HL-60/S4 (cell line): ENCODE results near the gene ERGIC3.

Experiments
- in situ Hi-C: fragments of 300-500 bp; cut with MboI; formaldehyde crosslinking; loops from 2 replicates; pipeline ENCODE4 v1.14.3; 2022; ENCODE audit warnings: low sequenced_read_pairs

ERGIC3 gene

GRCh38 chr20:35560541-35560940 is 18.7 kb downstream of the ERGIC3 start:
- in situ Hi-C loops, result no loop called here

- in situ Hi-C loops, result no loop called here
These were observed 19.4 kb downstream of the ERGIC3 start for GRCh38 chr20:35561268-35561667.

- in situ Hi-C loops, result no loop called here
These were observed 19.8 kb downstream of the ERGIC3 start for GRCh38 chr20:35561671-35562070.

GRCh38 chr20:35562541-35563110 is 20.7 kb downstream of the ERGIC3 start:
- in situ Hi-C loops, result no loop called here

- in situ Hi-C loops, result no loop called here
These were observed 22.0 kb downstream of the ERGIC3 start for GRCh38 chr20:35563834-35564233.

- in situ Hi-C loops, result no loop called here
These were observed 23.0 kb downstream of the ERGIC3 start for GRCh38 chr20:35564905-35565304.

- in situ Hi-C loops, result no loop called here
These were observed 26.8 kb downstream of the ERGIC3 start for GRCh38 chr20:35568645-35569044.

GRCh38 chr20:35571555-35571954 is 29.7 kb downstream of the ERGIC3 start:
- in situ Hi-C loops, result no loop called here

- in situ Hi-C loops, result no loop called here
These were observed 31.0 kb downstream of the ERGIC3 start for GRCh38 chr20:35572838-35573237.

GRCh38 chr20:35575958-35576357 is 34.1 kb downstream of the ERGIC3 start:
- in situ Hi-C loops, result no loop called here

- in situ Hi-C loops, result no loop called here
These were observed 34.9 kb downstream of the ERGIC3 start for GRCh38 chr20:35576816-35577215.

- in situ Hi-C loops, result no loop called here
These were observed 36.6 kb downstream of the ERGIC3 start for GRCh38 chr20:35578469-35578868.

GRCh38 chr20:35579196-35579595 is 37.3 kb downstream of the ERGIC3 start:
- in situ Hi-C loops, result no loop called here

- in situ Hi-C loops, result no loop called here
These were observed 40.3 kb downstream of the ERGIC3 start for GRCh38 chr20:35582131-35582530.

- in situ Hi-C loops, result no loop called here
These were observed 41.0 kb downstream of the ERGIC3 start for GRCh38 chr20:35582741-35583404.

GRCh38 chr20:35583636-35584560 is 42.0 kb downstream of the ERGIC3 start:
- in situ Hi-C loops, result no loop called here

- in situ Hi-C loops, result no loop called here
These were observed 45.0 kb downstream of the ERGIC3 start for GRCh38 chr20:35586751-35587425.

GRCh38 chr20:35587436-35587835 is 45.6 kb downstream of the ERGIC3 start:
- in situ Hi-C loops, result no loop called here

GRCh38 chr20:35588397-35588796 is 46.5 kb downstream of the ERGIC3 start:
- in situ Hi-C loops, result no loop called here

- in situ Hi-C loops, result no loop called here
These were observed 50.6 kb downstream of the ERGIC3 start for GRCh38 chr20:35592339-35592974.

- in situ Hi-C loops, result no loop called here
These were observed 53.6 kb downstream of the ERGIC3 start for GRCh38 chr20:35595456-35595855.
